Activated CD8-positive, alpha-beta memory T cell treated with anti-CD3 and anti-CD28 coated beads, Interleukin-2, amount 50 U/mL, for 4 hours (primary cell): ENCODE data around the gene ZNF282.
A peak's percentile ranks its signal among the peaks of the same experiment; 100 is the strongest.

Source experiments
- DNase-seq: peaks from one replicate; pipeline ENCODE4 v3.0.0-alpha.2; 2020

The ZNF282 gene

GRCh38 chr7:149195180-149196150, at the start of gene ZNF282:
ZNF282 (plus strand) TSS chr7:149195546; CDS start chr7:149195590, 44 bp downstream.
- DNase-seq: peak; percentile 68

- DNase-seq: peak; percentile 81
Observed at GRCh38 chr7:149147072-149147751, 48.1 kb upstream of the ZNF282 start, which contains the start of gene ZNF398. ZNF398 (plus strand) TSS chr7:149147453; CDS start chr7:149147743, 290 bp downstream.

- peak; percentile 68 for DNase-seq
Observed at GRCh38 chr7:149147752-149148653, 47.3 kb upstream of the ZNF282 start.

GRCh38 chr7:149150981-149151380, 44.4 kb upstream of the ZNF282 start:
- DNase-seq: no peak

GRCh38 chr7:149153346-149153745, 42.0 kb upstream of the ZNF282 start:
- no peak for DNase-seq

- no peak for DNase-seq
Observed at GRCh38 chr7:149154056-149154455, 41.3 kb upstream of the ZNF282 start.

- DNase-seq: no peak
Observed at GRCh38 chr7:149156898-149157297, 38.4 kb upstream of the ZNF282 start.

GRCh38 chr7:149161241-149161848, 34.0 kb upstream of the ZNF282 start:
- no peak for DNase-seq

GRCh38 chr7:149166142-149166541, 29.2 kb upstream of the ZNF282 start:
- no peak for DNase-seq

- no peak for DNase-seq
Observed at GRCh38 chr7:149166630-149167352, 28.6 kb upstream of the ZNF282 start.

- no peak for DNase-seq
Observed at GRCh38 chr7:149171892-149172533, 23.3 kb upstream of the ZNF282 start.

- no peak for DNase-seq
Observed at GRCh38 chr7:149172534-149172920, 22.8 kb upstream of the ZNF282 start.

GRCh38 chr7:149175150-149175549, 20.2 kb upstream of the ZNF282 start:
- DNase-seq: no peak

- no peak for DNase-seq
Observed at GRCh38 chr7:149179241-149179640, 16.1 kb upstream of the ZNF282 start.

- DNase-seq: no peak
Observed at GRCh38 chr7:149180722-149181449, 14.5 kb upstream of the ZNF282 start.

GRCh38 chr7:149181450-149181790, 13.9 kb upstream of the ZNF282 start:
- DNase-seq: no peak

- no peak for DNase-seq
Observed at GRCh38 chr7:149184274-149184673, 11.1 kb upstream of the ZNF282 start.

GRCh38 chr7:149188213-149188612, 7.1 kb upstream of the ZNF282 start:
- DNase-seq: no peak

- DNase-seq: no peak
Observed at GRCh38 chr7:149188637-149189259, 6.6 kb upstream of the ZNF282 start.

- no peak for DNase-seq
Observed at GRCh38 chr7:149191851-149192250, 3.5 kb upstream of the ZNF282 start.
